Measurements from ENCODE around the gene PROB1. TPM values are rescaled to one million over a fixed set of nuclear protein-coding genes. Genes with fewer than 3 reads are reported as not detected.

The PROB1 gene
- total and polyA plus RNA-seq, 9 of the 15 experiments (the other 6 are each of a cell fraction or from before 2014, with no cell fraction given) = 0.01 to 1.8 (median 0.47) TPM

- TF ChIP-seq TSHZ1 (CRISPR knock-in tag; IDR thresholded peaks at IDR 0.05) (no peak), ZNF77 (CRISPR knock-in tag; IDR thresholded peaks at IDR 0.05) (no peak), GABPA (tag; conservative IDR thresholded peaks at IDR 0.05; ENCODE audit: low read depth) (no peak), CREB3 (tag; conservative IDR thresholded peaks at IDR 0.05; ENCODE audit: low read depth) (no peak), ZNF655 (CRISPR knock-in tag; IDR thresholded peaks at IDR 0.05) (no peak), THAP12 (CRISPR knock-in tag; IDR thresholded peaks at IDR 0.05) (no peak), HSF4 (CRISPR knock-in tag; IDR thresholded peaks at IDR 0.05; ENCODE audit: borderline replicate concordance) (no peak), KHSRP (IDR thresholded peaks at IDR 0.05) (no peak), SAFB (IDR thresholded peaks at IDR 0.05; ENCODE audit: borderline replicate concordance, low read depth, low read length) (no peak), USF1 (CRISPR knock-in tag; IDR thresholded peaks at IDR 0.05) (no peak), SUPT5H (IDR thresholded peaks at IDR 0.05) (no peak), GTF2F1 (IDR thresholded peaks at IDR 0.05; ENCODE audit: low read depth, low read length) (no peak)
These were observed 11.5 kb downstream of the PROB1 start, which contains the start of gene SLC23A1 (continued) for GRCh38 chr5:139383275-139383992.
